PFSK-1 (cell line): ENCODE measurements around the gene LBHD1.

Experiments
- FOXP2 ChIP-seq: optimal IDR thresholded peaks from 2 replicates; pipeline ENCODE3; 2011; ENCODE audit warnings: borderline replicate concordance, control low read depth, inconsistent platforms; ENCODE audit not compliant: insufficient read depth; ENCODE audit errors: extremely low read length, extremely low read depth
- POLR2AphosphoS5 ChIP-seq: IDR thresholded peaks from 2 replicates; pipeline ENCODE4 v1.6.1; 2012; ENCODE audit warnings: low read depth, mild to moderate bottlenecking, control low read depth, low read length, moderate library complexity
- REST ChIP-seq, 2 experiments: IDR thresholded peaks; 2 replicates each; pipeline versions ENCODE4 v1.6.1 to v1.8.0; 2011 to 2012; ENCODE audit warnings: low read depth in 2 of 2, low read length in 2 of 2, control low read depth in 1 of 2, inconsistent platforms in 1 of 2, mild to moderate bottlenecking in 1 of 2, moderate library complexity in 1 of 2; ENCODE audit not compliant: insufficient read depth in 1 of 2
- SIN3A ChIP-seq: IDR thresholded peaks from 2 replicates; pipeline ENCODE4 v1.6.1; 2012; ENCODE audit warnings: mild to moderate bottlenecking, low read length, moderate library complexity, borderline replicate concordance; ENCODE audit not compliant: insufficient read depth
- TAF1 ChIP-seq: IDR thresholded peaks from 2 replicates; pipeline ENCODE4 v1.6.1; 2012; ENCODE audit warnings: low read length, control low read depth, borderline replicate concordance; ENCODE audit not compliant: insufficient read depth

The LBHD1 gene

DNA sequence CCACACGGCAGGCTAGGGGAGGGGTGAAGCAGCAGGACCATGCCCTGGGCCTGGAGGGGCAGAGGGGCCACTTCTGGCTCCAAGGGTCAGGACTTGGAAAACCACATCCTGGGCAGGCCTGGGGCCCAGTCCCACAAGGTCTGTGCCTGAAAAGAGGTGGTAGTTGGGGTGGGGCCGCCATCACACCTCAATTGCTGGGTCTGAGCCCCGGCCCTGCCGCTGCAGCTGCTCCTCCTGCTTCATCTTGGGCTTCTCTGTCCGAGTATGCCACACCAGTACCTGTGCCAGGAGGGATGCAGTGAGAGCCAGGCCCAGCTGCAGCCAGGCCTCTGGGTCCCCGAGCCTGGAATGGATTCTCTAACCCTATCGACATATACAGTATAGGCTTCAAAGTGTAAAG lies 56.5 kb downstream of the LBHD1 start:
- TF ChIP-seq SIN3A (no peak), REST (IDR thresholded peaks at IDR 0.05; ENCODE audit: insufficient read depth in 1 of 2, low read depth in 2 of 2, low read length in 2 of 2) (no peak), FOXP2 (no peak), POLR2AphosphoS5 (no peak), TAF1 (no peak)

- TF ChIP-seq SIN3A, result no peak
- TF ChIP-seq TAF1, result no peak
- TF ChIP-seq FOXP2, result no peak
- TF ChIP-seq REST (IDR thresholded peaks at IDR 0.05; ENCODE audit: insufficient read depth in 1 of 2, low read depth in 2 of 2, low read length in 2 of 2), result no peak
Observed at GRCh38 chr11:62614275-62614674, 57.8 kb downstream of the LBHD1 start.

- TF ChIP-seq POLR2AphosphoS5 (no peak), FOXP2 (no peak), TAF1 (no peak), REST (IDR thresholded peaks at IDR 0.05; ENCODE audit: insufficient read depth in 1 of 2, low read depth in 2 of 2, low read length in 2 of 2) (no peak), SIN3A (no peak)
Observed at GRCh38 chr11:62613291-62613778, 58.7 kb downstream of the LBHD1 start.
